ENCODE results near the gene ZNF564.
A peak's percentile ranks its signal among the peaks of the same experiment; 100 is the strongest.
"Not testable (repeated sequence)": the region's sequence is repeated elsewhere in the genome, so short reads cannot be mapped to it uniquely, and the experiment has no call there.

The ZNF564 gene

GRCh38 chr19:12513531-12514061 lies 37.7 kb downstream of the ZNF564 start:
- intact Hi-C loops (cut with DNase I) = no loop called here
- peak; percentile 13 to 95 (median 57) for DNase-seq

- intact Hi-C loops (cut with DNase I) = no loop called here
Measured at GRCh38 chr19:12497032-12497431, 54.2 kb downstream of the ZNF564 start.

GRCh38 chr19:12496480-12496879 lies 54.8 kb downstream of the ZNF564 start:
- intact Hi-C loops (cut with DNase I) = no loop called here
- DNase-seq = no peak

More at GRCh38 chr19:12497032-12497431, 54.2 kb downstream of the ZNF564 start:
- peak in 1 of 10 donors; percentile 15 for DNase-seq

- peak; percentile 87 to 99 (median 97) for DNase-seq
- intact Hi-C loops (cut with DNase I) = loop anchor here (2.0 kb wide), 1 partner anchor 56 kb away; the partner anchor contains the start of gene ZNF564
Measured at GRCh38 chr19:12495002-12495802, 56.1 kb downstream of the ZNF564 start.

GRCh38 chr19:12494260-12494860 lies 56.9 kb downstream of the ZNF564 start:
- DNase-seq = no peak
- intact Hi-C loops (cut with DNase I) = loop anchor here (2.0 kb wide), 1 partner anchor 56 kb away; the partner anchor contains the start of gene ZNF564

GRCh38 chr19:12486265-12486783 lies 65.0 kb downstream of the ZNF564 start:
- intact Hi-C loops (cut with DNase I); DNase-seq: not testable (repeated sequence)

- intact Hi-C loops (cut with DNase I) = no loop called here
- DNase-seq = no peak
Measured at GRCh38 chr19:12485571-12485970, 65.7 kb downstream of the ZNF564 start.

- DNase-seq = no peak
- intact Hi-C loops (cut with DNase I) = no loop called here
Measured at GRCh38 chr19:12485052-12485416, 66.2 kb downstream of the ZNF564 start.

GRCh38 chr19:12484371-12485051 lies 66.8 kb downstream of the ZNF564 start, which contains the start of gene ZNF709:
Gene ZNF709, minus strand, starts transcription at chr19:12484816. Its CDS starts 159 bp downstream, at chr19:12484657.
- peak; percentile 84 to 99 (median 92) for DNase-seq
- intact Hi-C loops (cut with DNase I) = no loop called here

- no peak for DNase-seq
- intact Hi-C loops (cut with DNase I) = no loop called here
Measured at GRCh38 chr19:12484011-12484370, 67.3 kb downstream of the ZNF564 start.

GRCh38 chr19:12482509-12482886 lies 68.8 kb downstream of the ZNF564 start:
- no peak for DNase-seq
- intact Hi-C loops (cut with DNase I) = no loop called here

- no peak for DNase-seq
- intact Hi-C loops (cut with DNase I) = no loop called here
Measured at GRCh38 chr19:12481781-12482508, 69.3 kb downstream of the ZNF564 start.

GRCh38 chr19:12478234-12478941 lies 72.9 kb downstream of the ZNF564 start:
- no peak for DNase-seq
- intact Hi-C loops (cut with DNase I) = no loop called here
